Stomach (tissue), 4 donors: Measurements from ENCODE around the gene UBR4.

Experiments used
- EP300 ChIP-seq: sonication (generic); formaldehyde crosslinking; IDR thresholded peaks from one replicate; pipeline ENCODE4 v1.6.1; 2017; ENCODE audit warnings: antibody characterized with exemption
- POLR2A ChIP-seq, 4 donors: fragments of 450-650 bp; IDR thresholded peaks; one replicate each; pipeline ENCODE4 v1.6.1; 2016; ENCODE audit warnings: antibody characterized with exemption in 4 of 4, control low read depth in 2 of 4, mild to moderate bottlenecking in 1 of 4, moderate library complexity in 1 of 4
- POLR2AphosphoS5 ChIP-seq, 3 donors: sonication (generic); formaldehyde crosslinking; IDR thresholded peaks; one replicate each; pipeline ENCODE4 v1.6.1; 2016; ENCODE audit warnings: antibody characterized with exemption in 3 of 3
- TF ChIP-seq, protein P1 (sequence below), 7 experiments: fragments of 450-650 bp in 4 of 7; fragments of 200-600 bp in 3 of 7; sonication (generic) in 3 of 7; IDR thresholded peaks; one replicate each; pipeline ENCODE4 v1.5.1; 2016 to 2019; ENCODE audit warnings: antibody characterized with exemption in 7 of 7, control low read depth in 2 of 7, mild to moderate bottlenecking in 1 of 7

DNA sequence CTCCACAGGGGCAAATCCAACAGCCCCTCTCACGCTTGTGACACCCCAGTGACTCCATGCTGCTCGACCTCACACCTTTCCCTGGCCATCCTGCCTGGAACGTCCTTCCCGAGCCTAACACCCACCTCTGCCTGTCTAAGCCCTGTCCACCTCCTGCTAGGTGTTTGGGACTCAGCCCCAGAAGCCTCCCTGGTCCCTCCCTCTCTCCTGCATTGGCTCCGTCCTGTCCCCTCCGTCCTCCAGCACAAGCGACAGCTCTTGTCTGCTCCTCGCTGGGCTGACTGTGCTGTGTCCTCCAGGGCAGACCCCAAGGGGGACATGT lies 151.6 kb downstream of the UBR4 start:
- no peak for TF ChIP-seq POLR2A (IDR thresholded peaks at IDR 0.05)
- TF ChIP-seq, protein P1, sequence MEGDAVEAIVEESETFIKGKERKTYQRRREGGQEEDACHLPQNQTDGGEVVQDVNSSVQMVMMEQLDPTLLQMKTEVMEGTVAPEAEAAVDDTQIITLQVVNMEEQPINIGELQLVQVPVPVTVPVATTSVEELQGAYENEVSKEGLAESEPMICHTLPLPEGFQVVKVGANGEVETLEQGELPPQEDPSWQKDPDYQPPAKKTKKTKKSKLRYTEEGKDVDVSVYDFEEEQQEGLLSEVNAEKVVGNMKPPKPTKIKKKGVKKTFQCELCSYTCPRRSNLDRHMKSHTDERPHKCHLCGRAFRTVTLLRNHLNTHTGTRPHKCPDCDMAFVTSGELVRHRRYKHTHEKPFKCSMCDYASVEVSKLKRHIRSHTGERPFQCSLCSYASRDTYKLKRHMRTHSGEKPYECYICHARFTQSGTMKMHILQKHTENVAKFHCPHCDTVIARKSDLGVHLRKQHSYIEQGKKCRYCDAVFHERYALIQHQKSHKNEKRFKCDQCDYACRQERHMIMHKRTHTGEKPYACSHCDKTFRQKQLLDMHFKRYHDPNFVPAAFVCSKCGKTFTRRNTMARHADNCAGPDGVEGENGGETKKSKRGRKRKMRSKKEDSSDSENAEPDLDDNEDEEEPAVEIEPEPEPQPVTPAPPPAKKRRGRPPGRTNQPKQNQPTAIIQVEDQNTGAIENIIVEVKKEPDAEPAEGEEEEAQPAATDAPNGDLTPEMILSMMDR (IDR thresholded peaks at IDR 0.05) = no peak
- TF ChIP-seq EP300 = no peak
- no peak for TF ChIP-seq POLR2AphosphoS5 (IDR thresholded peaks at IDR 0.05)
